SH-SY5Y (cell line): ENCODE results near the gene TNIP2.

Source experiments
- GATA2 ChIP-seq: IDR thresholded peaks from 2 replicates; pipeline ENCODE4 v1.6.1; 2011; ENCODE audit warnings: mild to moderate bottlenecking, low read depth, low read length
- GATA3 ChIP-seq: IDR thresholded peaks from 2 replicates; pipeline ENCODE4 v1.6.1; 2011; ENCODE audit warnings: low read depth, mild to moderate bottlenecking, low read length, moderate library complexity

Gene TNIP2

DNA sequence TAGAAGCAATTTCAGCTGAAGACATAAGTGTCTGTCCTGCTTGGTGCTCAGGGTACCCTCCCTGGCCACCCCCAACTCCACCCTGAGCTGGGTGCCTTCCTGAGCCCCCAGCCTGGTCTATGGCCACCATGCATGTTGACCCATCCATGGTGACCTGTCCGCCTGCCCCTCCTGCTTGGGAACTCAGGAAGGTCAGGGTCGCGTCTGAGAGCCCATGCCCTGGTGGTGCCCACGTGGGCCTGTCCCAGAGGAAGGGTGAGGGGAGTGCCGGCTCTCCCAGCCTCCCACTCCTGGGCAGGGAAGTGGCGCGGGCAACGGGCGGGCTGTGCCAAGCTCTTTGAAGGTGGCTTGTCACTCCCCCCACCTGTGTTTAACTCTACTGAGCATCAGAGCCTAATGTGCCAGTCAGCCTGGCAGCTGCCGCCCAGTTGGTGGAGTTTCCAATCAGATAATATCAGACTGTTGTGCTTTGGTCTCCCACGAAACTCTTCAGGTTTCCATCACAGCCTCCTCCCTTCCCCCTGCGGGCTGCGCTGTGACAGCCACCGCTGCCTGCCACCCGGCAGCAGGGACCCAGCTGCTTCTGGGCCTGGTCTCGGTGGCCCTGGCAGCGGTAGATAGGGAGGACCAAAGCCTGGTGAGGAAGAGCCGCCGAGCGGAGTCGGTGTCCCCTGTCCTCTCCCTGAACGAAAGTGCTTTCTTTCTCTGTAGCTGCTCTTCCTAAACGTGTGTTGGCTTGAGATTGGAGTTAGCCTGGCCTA lies 41.6 kb upstream of the TNIP2 start:
- TF ChIP-seq GATA2 (peak; percentile 92), GATA3 (no peak)

DNA sequence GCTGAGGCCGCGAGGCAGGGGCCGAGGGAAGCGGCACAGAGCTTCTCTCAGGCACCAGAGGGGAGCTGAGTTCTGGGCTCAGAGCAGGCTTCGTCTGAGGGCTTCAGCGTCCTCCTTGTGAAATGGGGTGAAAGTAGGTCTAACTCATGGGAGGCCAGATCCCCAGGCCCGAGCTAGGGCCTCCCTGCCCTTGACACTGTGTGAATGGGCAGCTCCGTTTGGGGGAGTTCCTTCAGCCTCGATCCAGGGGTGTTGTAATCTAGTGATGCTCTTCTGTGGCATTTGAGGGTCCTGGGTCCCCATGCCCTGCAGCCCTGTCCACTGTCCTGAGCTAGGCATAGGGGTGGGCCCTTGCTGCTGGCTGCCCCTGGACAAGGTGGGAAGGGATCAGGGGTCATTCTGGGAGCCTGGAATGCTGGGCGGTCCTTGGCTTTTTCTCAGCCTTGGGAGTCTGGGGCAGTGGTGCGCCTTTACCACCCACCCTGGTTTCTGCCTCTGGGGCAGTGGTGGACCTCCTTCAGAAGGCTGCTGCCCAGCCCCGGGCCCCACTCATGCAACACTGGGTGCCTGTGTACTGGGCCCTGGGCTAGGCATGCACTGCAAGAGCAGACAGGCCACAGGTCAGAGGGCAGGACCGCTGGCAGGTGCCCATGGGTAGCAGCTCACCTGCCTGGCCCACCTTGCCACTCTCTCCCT lies 40.9 kb upstream of the TNIP2 start:
- TF ChIP-seq GATA3 (no peak), GATA2 (no peak)

DNA sequence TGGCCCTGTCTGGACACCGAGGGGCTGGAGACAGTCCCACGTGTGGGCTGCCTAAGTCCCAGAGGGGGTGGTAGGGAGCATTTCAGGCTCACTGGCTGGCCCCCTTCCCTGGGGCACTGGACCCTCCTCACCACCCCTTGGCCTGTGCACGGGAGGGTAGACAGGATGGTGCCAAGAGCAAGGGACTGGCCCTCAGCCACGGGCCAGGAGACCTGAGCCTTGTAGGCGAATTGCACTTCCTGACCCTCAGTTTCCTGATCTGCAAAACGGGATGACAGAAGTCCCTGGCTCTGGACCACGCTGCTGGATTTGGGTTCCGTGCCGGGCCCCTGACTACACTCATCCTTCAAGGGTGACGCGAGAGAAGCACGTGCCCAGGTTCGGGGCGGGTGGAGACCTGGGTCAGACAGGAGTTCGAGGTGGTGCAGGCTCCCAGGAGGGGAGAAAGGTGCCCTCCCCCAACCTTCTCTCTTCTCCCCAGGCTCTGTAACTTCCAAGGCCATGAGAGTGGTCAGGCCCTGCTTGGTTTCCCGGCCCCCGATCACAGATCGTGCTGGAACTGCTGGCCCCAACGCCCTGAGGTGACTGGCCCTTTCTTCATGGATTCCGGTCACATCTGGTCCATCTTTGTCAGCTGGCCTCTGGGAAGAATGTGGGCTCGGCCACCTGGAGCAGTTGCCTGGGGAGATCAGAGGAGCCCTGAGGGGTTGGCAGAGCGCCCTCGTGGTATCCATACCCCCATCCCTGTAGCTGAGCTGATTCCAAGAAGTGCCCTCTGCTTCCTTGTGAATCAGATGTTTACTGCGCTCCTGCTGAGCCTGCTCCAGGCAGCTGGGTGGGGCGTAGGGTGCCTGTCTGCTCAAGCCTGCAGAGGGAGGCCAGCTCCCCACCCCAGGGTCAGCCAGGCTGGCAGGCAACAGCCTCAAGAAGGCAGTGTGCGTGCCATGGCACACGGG lies 40.0 kb upstream of the TNIP2 start:
- no peak for TF ChIP-seq GATA2
- no peak for TF ChIP-seq GATA3

DNA sequence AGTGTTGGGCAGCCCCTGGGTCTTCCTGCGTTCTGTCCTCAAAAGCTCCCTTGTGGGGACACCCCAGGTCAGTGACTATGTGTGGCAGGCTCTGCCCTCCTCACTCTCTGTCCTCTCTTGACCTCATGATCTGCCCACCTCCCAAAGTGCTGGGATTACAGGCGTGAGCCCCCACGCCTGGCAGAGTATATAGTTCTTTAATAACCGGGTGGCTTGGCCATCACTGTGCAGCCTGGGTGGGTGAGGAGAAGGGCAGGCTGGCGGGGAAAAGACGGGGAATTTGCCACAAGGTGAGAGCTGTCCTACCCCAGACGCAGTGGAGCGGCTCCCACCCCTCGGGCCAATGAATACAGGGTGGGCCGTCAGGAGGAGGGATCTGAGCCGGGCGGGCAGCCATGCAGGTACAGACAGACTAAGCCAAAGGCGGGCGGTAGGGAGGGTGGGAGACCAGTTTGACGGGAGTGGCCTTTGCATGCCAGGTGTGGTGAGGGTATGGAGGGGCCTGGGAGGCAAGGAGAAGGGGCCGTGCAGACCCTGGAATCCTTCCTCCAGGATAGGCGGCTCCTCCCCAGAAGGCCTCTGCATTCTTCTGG lies 39.3 kb upstream of the TNIP2 start:
- TF ChIP-seq GATA3, result no peak
- no peak for TF ChIP-seq GATA2

DNA sequence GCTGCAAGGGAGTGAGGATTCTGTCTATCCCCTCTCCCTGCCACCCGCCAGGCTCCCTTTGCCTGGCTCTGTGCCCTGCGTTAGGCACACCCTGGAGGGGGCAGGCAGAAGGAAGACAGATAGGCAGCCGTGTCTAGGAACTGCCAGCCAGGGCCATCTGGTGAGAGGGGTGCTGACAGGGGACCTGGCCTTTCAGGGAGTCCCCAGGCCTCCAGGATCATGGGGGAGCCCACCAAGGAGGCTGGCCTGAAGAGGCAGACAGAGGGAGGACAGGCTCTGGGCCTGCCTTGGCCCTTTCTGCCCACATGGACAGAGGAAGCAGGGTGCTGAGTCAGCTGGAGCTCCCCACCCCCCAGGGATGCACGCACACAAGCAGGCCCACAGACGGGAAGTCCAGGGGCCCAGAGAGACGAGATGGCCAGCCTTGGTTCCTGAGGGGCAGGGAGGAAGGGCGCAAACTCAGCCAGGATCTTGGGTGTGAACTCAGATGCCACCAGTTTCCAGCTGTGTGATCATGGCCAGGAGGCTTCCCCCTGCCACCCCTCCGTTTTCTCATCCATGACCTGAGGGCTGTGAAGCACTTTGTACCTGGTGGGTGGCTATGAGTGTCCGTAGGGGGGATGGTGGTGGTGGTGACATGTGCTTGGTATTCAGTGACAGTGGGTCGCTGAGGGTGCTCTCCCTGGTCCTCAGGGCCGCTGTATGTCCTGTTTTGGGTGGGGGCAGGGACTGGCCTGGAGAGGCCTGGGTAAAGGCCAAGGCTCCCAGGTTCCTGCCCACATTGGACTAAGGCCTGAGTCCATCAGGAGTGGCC lies 38.6 kb upstream of the TNIP2 start:
- TF ChIP-seq GATA3 (no peak), GATA2 (no peak; the same call in 1 of the 2 replicates)

DNA sequence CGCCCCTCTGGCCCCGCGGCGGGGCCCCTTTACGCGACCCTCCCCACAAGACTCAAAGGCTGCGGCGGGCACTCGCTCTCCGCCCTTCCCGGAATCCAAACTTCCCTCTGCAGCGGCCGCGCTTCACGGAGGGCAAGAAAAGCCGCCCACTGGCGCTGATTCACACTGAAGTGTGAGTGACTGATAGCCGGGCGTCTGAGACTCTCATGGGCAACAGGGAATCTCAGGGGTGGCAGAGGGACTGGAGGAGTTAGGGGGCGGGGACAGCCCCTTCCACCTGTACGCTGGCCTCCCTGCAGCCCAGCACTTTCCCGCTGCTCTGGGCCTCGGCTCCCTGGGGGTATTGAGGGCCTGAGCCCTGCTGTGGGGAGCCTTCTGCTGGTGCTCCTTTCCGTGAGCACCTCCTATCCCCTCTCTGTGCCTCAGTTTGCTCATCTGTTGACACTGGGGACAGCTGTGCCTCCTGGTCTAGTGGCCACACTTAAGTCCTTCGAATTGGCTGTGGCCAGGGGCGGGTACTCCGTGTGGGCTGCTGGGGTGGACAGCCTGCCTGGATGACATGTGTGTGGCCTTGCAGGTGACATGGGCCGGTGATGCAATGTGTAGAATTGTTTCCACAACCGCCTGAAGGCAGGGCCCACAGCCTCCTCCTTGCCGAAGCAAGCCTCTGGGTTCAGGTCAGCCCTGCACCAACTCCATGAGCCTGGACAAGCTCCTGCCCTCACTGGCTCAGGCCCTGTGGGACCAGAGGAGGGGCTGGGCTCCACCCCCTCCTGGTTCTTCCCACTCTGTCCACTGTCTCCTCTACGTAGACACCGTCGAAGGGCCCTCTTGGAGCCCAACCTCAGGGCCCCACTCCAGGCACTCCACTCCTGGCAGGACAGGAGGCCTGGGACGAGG lies 37.7 kb upstream of the TNIP2 start:
- TF ChIP-seq GATA2 (no peak), GATA3 (no peak)

DNA sequence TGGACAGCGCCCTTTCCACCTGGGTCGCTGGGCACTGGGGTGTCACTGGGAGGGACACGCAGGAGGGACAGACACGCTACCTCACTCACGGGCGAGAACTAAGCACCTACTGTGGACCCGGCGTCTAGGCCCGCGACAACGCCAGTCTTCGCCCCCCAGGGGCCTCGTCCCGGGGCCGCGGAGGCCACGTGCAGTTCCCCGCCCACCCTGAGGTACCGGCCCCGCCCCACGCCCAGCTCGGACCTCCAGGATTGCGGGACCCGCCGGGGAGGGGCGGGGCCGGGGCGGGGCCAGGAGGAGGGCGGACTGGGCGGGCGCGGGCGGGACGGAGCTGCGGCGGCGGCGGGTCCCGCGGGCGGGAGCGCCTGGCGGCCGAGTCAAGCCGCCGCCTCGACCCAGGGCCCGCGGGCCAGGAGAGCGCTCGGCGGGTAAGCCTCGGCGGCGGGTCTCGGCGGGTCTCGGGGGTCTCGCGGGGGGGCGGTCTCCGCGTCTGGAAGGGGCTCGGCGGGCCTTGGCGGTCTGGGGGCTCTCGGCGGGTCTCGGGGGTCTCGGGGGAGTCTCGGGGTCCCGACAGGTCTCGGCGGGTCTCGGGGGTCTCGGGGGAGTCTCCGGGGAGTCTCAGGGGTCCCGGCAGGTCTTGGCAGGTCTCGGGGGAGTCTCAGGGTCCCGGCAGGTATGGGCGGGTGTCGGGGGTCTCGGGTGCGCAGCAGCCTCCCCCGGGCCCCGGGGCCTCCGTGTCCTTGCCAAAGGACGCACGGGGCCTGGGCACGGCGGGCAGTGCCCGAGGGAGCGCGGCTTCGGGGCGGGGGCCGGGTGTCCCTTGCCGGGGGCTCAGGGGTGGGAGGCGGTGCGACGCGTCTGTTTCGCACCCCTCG lies 36.8 kb upstream of the TNIP2 start, which contains the start of gene SH3BP2:
Gene SH3BP2 (plus strand): TSS at position 375 of the 875 bp plus-strand sequence. CDS start 27,533 bp downstream, outside the sequence.
- TF ChIP-seq GATA3 (no peak), GATA2 (no peak)

DNA sequence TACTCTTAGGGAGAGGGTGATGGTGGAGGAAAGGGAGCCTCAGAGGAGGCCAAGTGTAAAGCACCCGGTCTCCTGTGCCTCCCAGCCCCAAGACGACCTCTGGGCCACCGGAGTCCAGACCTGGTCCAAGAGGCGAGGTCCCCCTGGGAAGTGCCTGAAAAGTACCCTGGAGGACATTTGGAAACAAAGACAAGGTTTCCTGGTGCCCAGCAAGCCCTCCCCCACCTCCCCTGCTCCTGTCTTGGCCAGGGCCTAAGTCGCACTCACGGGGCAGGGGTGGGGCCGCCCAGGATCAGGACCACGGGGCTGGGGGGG lies 36.2 kb upstream of the TNIP2 start:
- TF ChIP-seq GATA3 (no peak), GATA2 (no peak)

DNA sequence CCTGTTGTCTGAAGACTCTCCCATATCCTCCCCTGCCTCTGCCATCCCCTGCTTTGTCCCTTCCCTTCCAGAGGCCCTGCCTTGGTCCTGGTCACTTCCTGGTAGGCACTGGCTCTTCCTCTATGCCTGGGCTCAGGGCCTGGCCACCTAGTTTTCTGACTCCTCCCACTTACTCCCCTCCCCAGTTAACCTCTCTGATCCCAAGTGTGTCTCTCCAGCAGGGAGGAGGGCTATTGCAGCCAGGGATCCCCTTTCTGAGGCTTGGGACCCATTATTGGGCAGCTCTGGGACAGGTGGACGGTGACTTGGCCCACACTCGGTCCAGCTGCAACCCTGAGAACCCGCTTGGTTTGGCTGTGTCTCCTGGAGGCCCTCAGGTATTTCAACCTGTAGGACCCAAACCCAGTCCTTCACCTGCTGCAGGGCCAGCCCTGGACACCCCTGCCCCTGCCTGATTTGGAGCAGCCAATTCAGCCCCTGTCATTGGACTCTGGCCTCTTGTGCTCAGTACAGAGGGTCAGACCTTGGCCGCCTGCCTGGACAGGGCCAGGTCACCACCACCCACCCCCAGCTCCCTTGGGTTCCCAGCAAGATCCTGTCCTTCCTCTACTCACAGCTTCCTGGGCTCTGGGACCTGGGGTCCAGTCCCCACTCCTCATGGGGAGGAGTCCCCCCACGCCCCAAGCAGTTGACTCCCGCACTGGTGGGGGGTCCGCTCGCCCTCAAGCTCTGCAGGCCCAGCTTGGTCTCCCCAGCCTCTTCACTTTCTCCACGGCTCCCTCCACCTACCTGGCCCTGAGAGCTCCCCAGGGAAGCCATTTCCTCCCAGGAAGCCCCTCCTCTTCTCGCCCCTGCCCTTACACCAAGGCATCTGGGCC lies 35.6 kb upstream of the TNIP2 start:
- no peak for TF ChIP-seq GATA3
- no peak for TF ChIP-seq GATA2
